ENCODE measurements around the gene TNFAIP6. TPM values are rescaled to one million over a fixed set of nuclear protein-coding genes. Genes with fewer than 3 reads are reported as not detected.

The TNFAIP6 gene
- total RNA-seq, 1 donor from 2014 or later, result not detected

- Mint-ChIP-seq H3K9me3 (ENCODE audit: unreplicated experiment) (no peaks in the 10 kb centered on the region), H3K4me3 (ENCODE audit: unreplicated experiment) (no peak overlapping the region), H3K27me3 (ENCODE audit: unreplicated experiment) (no peaks in the 10 kb centered on the region), H3K4me1 (ENCODE audit: unreplicated experiment) (no peaks in the 10 kb centered on the region), H3K27ac (ENCODE audit: unreplicated experiment) (no peak overlapping the region), H3K36me3 (ENCODE audit: unreplicated experiment) (no peaks in the 10 kb centered on the region)
- TF ChIP-seq CTCF (IDR thresholded peaks at IDR 0.05), result no peak
- no peak for DNase-seq (ENCODE audit: extremely low spot score, unreplicated experiment)
These were observed 37.1 kb downstream of the TNFAIP6 start for GRCh38 chr2:151394509-151394908.

GRCh38 chr2:151395509-151396374 is 38.4 kb downstream of the TNFAIP6 start:
- Mint-ChIP-seq H3K27ac (ENCODE audit: unreplicated experiment) (no peak overlapping the region), H3K27me3 (ENCODE audit: unreplicated experiment) (no peaks in the 10 kb centered on the region), H3K36me3 (ENCODE audit: unreplicated experiment) (no peaks in the 10 kb centered on the region), H3K4me1 (ENCODE audit: unreplicated experiment) (no peaks in the 10 kb centered on the region), H3K4me3 (ENCODE audit: unreplicated experiment) (no peak overlapping the region), H3K9me3 (ENCODE audit: unreplicated experiment) (no peaks in the 10 kb centered on the region)
- TF ChIP-seq CTCF (IDR thresholded peaks at IDR 0.05), result no peak
- DNase-seq (ENCODE audit: extremely low spot score, unreplicated experiment), result no peak

GRCh38 chr2:151399981-151400380 is 42.6 kb downstream of the TNFAIP6 start:
- TF ChIP-seq CTCF (IDR thresholded peaks at IDR 0.05), result no peak
- Mint-ChIP-seq H3K27ac (ENCODE audit: unreplicated experiment) (no peak overlapping the region), H3K4me3 (ENCODE audit: unreplicated experiment) (no peak overlapping the region), H3K4me1 (ENCODE audit: unreplicated experiment) (no peaks in the 10 kb centered on the region), H3K27me3 (ENCODE audit: unreplicated experiment) (no peaks in the 10 kb centered on the region), H3K36me3 (ENCODE audit: unreplicated experiment) (no peaks in the 10 kb centered on the region), H3K9me3 (ENCODE audit: unreplicated experiment) (no peaks in the 10 kb centered on the region)
- no peak for DNase-seq (ENCODE audit: extremely low spot score, unreplicated experiment)

DNA sequence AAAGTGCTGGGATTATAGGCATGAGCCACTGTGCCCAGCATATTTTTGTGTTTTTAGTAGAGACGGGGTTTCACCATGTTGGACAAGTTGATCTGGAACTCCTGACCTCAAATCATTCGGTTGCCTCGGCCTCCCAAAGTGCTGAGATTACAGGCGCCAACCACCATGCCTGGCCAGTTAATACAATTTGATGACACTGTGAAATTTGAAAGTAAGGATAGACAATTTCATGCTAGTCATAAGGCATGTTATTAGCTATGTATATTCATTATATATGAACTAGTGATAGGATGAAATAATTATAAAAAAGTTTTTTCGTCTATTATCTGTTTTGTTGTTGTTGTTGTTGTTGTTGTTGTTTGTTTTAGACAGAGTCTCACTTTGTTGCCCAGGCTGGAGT is 43.8 kb downstream of the TNFAIP6 start:
- Mint-ChIP-seq H3K27ac (ENCODE audit: unreplicated experiment) (no peak overlapping the region), H3K4me3 (ENCODE audit: unreplicated experiment) (no peak overlapping the region), H3K4me1 (ENCODE audit: unreplicated experiment) (no peaks in the 10 kb centered on the region), H3K27me3 (ENCODE audit: unreplicated experiment) (no peaks in the 10 kb centered on the region), H3K9me3 (ENCODE audit: unreplicated experiment) (no peaks in the 10 kb centered on the region), H3K36me3 (ENCODE audit: unreplicated experiment) (no peaks in the 10 kb centered on the region)
- DNase-seq (ENCODE audit: extremely low spot score, unreplicated experiment), result no peak
- no peak for TF ChIP-seq CTCF (IDR thresholded peaks at IDR 0.05)

DNA sequence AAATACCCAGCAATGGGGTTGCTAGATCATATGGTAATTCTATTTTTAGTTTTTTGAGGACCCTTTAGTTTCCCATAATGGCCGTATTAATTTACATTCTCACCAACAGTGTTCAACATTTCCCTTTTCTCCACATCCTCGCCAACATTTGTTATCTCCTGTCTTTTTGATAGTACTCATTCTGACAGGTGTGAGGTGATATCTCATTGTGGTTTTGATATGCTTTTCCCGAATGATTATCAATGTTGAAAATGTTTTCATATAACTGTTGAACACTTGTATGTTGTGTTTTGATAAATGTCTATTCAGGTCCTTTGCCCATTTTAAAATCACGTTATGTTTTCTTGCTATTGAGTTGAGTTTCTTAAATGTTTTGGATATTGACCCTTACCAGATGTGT is 46.5 kb downstream of the TNFAIP6 start:
- Mint-ChIP-seq H3K4me3 (ENCODE audit: unreplicated experiment) (no peak overlapping the region), H3K27me3 (ENCODE audit: unreplicated experiment) (no peaks in the 10 kb centered on the region), H3K27ac (ENCODE audit: unreplicated experiment) (no peak overlapping the region), H3K9me3 (ENCODE audit: unreplicated experiment) (no peaks in the 10 kb centered on the region), H3K4me1 (ENCODE audit: unreplicated experiment) (no peaks in the 10 kb centered on the region), H3K36me3 (ENCODE audit: unreplicated experiment) (no peaks in the 10 kb centered on the region)
- DNase-seq (ENCODE audit: extremely low spot score, unreplicated experiment), result no peak
- TF ChIP-seq CTCF (IDR thresholded peaks at IDR 0.05), result no peak

All from osteocyte (in vitro differentiated cells).